Measurements from ENCODE around the gene BCKDK. TPM values are rescaled to one million over a fixed set of nuclear protein-coding genes. Genes with fewer than 3 reads are reported as not detected.

The BCKDK gene
- total RNA-seq, 1 donor from 2014 or later, result 42.7 TPM

Other genes with a start within 250 kb of the BCKDK start
- gene BCL7C, start 214.3 kb upstream of the BCKDK start, total RNA-seq, result 6.2 TPM
- 0.58 TPM for gene CTF1, start 211.8 kb upstream of the BCKDK start, total RNA-seq
- gene FBXL19, start 184.8 kb upstream of the BCKDK start, total RNA-seq, result 3.6 TPM
- gene ORAI3, start 159.3 kb upstream of the BCKDK start, total RNA-seq, result 51.3 TPM
- 8.2 TPM for gene SETD1A, start 150.6 kb upstream of the BCKDK start, total RNA-seq
- 71.5 TPM for gene HSD3B7, start 123.2 kb upstream of the BCKDK start, total RNA-seq
- gene STX1B, start 97.7 kb upstream of the BCKDK start, total RNA-seq, result 4.2 TPM
- gene STX4, start 74.8 kb upstream of the BCKDK start, total RNA-seq, result 24.6 TPM
- 3.6 TPM for gene ZNF668, start 34.1 kb upstream of the BCKDK start, total RNA-seq
- 6.7 TPM for gene ZNF646, start 34.0 kb upstream of the BCKDK start, total RNA-seq
- 4.4 TPM for gene PRSS53, start 19.4 kb upstream of the BCKDK start, total RNA-seq
- gene VKORC1, start 13.6 kb upstream of the BCKDK start, total RNA-seq, result 101 TPM
- 27.0 TPM for gene KAT8, start 9.3 kb downstream of the BCKDK start, total RNA-seq
- 14.5 TPM for gene PRSS8, start 27.3 kb downstream of the BCKDK start, total RNA-seq
- gene PRSS36, start 41.7 kb downstream of the BCKDK start, total RNA-seq, result 1.5 TPM
- gene FUS, start 71.8 kb downstream of the BCKDK start, total RNA-seq, result 43.5 TPM
- gene PYCARD, start 94.4 kb downstream of the BCKDK start, total RNA-seq, result 5.9 TPM
- gene TRIM72, start 105.7 kb downstream of the BCKDK start, total RNA-seq, result not detected
- not detected for gene PYDC1, start 108.7 kb downstream of the BCKDK start, total RNA-seq
- gene ITGAM, start 151.6 kb downstream of the BCKDK start, total RNA-seq, result 4.3 TPM
- 1.8 TPM for gene ITGAX, start 246.8 kb downstream of the BCKDK start, total RNA-seq

All from left lobe of liver (tissue), 1 donor.